Caki2 (cell line): ENCODE results near the gene MC1R. TPM values are rescaled to one million over a fixed set of nuclear protein-coding genes. Genes with fewer than 3 reads are reported as not detected.
"Not testable (repeated sequence)": the region's sequence is repeated elsewhere in the genome, so short reads cannot be mapped to it uniquely, and the experiment has no call there.

Experiments
- DNase-seq: peaks from one replicate; pipeline ENCODE4 v3.0.0-alpha.2; 2015; ENCODE audit warnings: low read depth
- in situ Hi-C: cut with HindIII; loops from 2 replicates; pipeline ENCODE4 v1.10.0; 2016; ENCODE audit warnings: low sequenced_read_pairs, low pct_unique_long_range_greater_than_20kb, mixed read lengths
- total RNA-seq: library from RNA; depleted of rRNA; stranded (reverse); fragments of >200 nt; shearing (Covaris generic); gene quantifications from 2 replicates; pipeline ENCODE4 v1.2.3, GENCODE V29; 2014; ENCODE audit warnings: low replicate concordance

The MC1R gene
- total RNA-seq, 1 experiment from 2014 or later: 12.3 TPM

GRCh38 chr16:89949756-89950155 lies 31.1 kb downstream of the MC1R start:
- in situ Hi-C loops: no loop called here
- no peak for DNase-seq

DNA sequence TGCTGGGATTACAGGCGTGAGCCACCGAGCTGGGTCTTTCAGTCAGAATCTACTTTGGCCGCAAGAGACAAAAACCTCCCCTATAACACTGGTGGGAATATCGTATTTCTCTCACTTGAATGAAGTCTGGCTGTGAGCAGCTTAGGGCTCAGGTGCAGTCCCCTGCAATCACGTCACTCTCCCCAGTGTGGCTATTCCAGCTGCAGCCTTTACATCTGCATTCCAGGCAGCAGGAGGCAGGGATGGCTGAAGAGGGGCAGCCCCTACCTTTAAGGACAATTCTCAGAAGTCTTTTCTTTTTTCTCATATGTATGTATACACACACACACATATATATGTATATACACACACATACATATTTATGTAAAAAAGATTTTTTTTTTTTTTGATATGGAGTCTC lies 32.8 kb downstream of the MC1R start:
- in situ Hi-C loops: no loop called here
- DNase-seq: no peak

- in situ Hi-C loops: no loop called here
- DNase-seq: no peak
Measured at GRCh38 chr16:89952049-89952448, 33.4 kb downstream of the MC1R start.

DNA sequence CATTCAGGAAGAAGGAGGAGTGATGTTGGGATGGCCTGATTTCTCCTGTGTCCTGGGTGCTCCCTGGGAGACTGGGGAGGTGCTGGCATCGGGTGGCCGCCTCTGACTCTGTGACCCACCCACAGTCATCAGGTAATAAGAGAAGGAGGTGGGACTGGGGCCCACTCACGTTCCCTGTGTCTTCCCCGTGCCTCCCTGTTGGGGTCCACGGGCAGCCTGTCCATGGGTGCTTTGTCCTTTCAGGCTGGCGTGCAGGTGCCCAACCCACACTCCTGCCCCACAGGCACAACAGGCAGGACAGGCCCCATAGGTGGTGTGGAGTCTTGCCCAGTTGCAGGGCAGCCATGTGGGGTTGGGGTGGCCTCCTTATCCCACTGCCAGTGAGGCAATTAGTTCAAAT lies 33.9 kb downstream of the MC1R start:
- no peak for DNase-seq
- in situ Hi-C loops: no loop called here

DNA sequence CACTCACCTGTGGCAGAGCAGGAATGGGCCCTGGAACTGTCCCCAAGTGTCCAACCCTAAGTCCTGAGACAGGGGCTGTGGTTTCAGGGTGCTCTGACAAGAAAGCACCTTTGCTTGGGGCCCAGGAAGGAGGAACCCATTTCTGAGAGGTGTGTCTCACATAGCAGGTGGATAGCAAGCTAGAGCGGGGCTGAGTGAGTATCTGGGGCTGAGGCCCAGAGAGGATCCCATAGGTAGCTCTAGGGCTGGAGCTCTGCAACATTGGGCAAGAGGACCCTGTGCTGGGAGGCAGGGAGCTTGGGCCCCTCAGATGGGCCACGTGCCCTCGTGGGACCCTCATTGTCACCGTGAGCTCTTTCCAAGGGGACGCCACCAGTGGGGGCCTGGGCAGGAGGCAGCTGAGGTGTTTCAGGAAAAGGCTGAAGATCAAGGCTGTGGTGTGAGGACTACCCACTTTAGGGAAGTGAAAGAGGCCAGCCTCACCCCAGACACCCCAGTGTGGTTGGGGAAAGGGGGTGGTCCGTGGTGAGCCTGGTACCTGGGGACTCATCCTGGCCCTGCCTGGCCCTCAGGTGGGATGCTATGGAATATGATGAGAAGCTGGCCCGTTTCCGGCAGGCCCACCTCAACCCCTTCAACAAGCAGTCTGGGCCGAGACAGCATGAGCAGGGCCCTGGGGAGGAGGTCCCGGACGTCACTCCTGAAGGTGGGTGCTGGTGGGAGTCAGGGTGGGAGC lies 35.2 kb downstream of the MC1R start:
- DNase-seq: no peak
- in situ Hi-C loops: no loop called here

DNA sequence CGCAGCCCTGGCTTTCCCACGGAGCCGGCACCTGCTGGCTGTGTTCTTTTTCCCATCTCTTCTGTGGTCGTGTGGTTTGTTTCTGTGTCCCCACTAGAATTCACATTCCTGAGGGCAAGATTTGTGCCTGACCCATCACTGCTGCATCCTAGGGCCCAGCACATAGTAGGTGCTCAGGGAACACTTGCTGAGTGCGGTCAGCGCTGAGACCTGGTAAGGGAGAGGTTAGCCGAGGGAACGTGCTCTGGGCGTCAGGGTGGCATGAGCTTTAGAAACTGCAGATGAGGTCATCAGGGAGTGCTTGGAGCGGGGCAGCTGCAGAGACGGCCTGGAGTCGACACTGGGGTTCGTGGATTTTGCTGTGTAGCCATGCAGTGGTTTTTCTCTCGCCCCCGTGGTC lies 35.8 kb downstream of the MC1R start:
- no peak for DNase-seq
- in situ Hi-C loops: no loop called here

DNA sequence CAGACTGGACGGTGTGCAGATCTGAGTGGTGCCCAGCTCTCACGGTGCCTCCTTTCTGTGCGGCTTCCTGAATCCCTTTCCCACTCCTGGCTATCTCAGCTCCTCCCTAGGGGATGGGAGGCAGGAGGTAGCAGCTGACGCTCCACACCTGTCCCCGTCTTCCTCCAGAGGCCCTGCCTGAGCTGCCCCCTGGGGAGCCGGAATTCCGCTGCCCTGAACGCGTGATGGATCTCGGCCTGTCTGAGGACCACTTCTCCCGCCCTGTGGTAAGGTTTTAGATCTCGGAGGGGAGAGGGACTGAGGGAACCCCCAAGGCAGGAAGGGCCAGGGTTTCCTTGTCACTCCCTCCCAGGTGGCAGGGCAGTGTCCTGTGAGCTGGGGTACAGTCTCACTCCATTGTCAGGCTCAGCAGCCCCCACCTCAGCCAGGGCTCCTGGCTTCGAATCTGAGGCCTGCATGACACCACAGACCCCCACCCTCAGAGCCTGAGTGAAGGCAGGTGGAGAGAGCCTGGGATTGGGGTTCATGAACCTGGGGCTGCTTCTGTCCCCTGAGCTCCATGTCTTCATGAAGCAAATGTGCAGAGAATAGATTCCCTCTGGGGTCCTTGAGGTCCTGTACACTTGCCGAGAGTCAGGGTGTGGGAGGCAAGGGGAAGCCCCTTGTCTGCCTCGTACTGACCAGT lies 36.5 kb downstream of the MC1R start:
- DNase-seq: no peak
- in situ Hi-C loops: no loop called here

GRCh38 chr16:89956505-89957215 lies 38.0 kb downstream of the MC1R start:
- DNase-seq: no peak
- in situ Hi-C loops: no loop called here

DNA sequence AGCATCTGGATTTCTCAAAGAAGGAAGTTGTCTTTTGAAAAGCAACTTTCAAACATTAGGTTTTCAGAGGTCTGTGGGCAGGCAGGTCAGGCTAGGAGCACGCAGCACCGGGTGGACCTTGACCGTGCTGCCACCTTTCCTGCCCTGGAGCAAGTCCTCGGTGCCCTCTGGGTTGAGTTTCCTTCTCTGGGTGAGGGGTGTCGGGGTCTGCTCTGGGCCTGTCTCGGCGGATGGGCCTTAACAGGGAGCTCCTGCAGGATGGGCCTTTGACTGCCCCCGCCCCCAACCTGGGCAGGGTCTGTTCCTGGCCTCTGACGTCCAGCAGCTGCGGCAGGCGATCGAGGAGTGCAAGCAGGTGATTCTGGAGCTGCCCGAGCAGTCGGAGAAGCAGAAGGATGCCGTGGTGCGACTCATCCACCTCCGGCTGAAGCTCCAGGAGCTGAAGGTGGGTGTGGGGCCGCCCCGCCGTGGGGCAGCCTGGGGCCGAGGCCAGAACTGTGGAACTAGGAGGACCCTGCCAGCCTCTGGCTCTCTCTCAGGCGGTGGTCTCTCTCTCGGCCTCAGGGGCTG lies 38.6 kb downstream of the MC1R start:
- DNase-seq: no peak
- in situ Hi-C loops: no loop called here

DNA sequence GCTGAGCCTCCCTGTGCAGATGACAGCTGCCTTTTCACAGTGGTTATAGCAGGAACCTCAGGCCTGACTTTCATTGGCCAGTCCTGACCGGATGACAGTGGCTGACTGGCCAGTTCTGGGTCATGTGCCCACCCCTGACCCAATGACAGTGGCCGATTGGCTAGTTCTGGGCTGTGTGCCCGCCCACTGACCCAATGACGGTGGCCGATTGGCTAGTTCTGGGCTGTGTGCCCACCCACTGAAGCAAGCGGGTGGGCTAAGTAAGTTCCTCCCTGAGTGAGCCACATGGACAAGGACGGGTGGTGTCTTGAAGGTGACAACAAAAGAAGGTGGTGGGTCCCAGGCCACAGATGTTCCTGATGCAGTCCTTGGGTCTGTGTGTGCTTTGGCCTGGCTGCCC lies 39.4 kb downstream of the MC1R start:
- in situ Hi-C loops: no loop called here

GRCh38 chr16:89958596-89958995 lies 39.9 kb downstream of the MC1R start:
- in situ Hi-C loops: no loop called here
- DNase-seq: no peak

More for the DNA sequence above, 39.4 kb downstream of the MC1R start:
- peak; percentile 48 for DNase-seq

DNA sequence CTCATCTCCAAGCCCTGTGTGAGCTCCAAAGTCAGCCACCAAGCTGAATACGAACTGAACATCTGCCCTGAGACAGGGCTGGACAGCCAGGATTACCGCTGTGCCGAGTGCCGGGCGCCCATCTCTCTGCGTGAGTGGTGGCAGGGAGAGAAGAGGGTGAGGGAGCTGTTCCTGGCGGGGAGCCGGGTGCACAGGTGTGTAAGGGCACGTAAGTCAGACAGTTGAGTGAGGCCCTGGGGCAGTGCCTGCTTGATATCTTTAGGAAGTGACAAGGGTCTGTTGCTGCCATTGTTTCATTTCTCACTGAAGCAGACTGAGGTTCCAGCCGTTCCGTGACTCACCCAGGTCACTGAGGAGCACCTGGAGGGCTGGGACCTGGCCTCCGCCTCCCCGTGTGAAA lies 42.3 kb downstream of the MC1R start:
- in situ Hi-C loops: no loop called here
- DNase-seq: no peak

GRCh38 chr16:89961920-89962319 lies 43.3 kb downstream of the MC1R start:
- DNase-seq: no peak
- in situ Hi-C loops: no loop called here

DNA sequence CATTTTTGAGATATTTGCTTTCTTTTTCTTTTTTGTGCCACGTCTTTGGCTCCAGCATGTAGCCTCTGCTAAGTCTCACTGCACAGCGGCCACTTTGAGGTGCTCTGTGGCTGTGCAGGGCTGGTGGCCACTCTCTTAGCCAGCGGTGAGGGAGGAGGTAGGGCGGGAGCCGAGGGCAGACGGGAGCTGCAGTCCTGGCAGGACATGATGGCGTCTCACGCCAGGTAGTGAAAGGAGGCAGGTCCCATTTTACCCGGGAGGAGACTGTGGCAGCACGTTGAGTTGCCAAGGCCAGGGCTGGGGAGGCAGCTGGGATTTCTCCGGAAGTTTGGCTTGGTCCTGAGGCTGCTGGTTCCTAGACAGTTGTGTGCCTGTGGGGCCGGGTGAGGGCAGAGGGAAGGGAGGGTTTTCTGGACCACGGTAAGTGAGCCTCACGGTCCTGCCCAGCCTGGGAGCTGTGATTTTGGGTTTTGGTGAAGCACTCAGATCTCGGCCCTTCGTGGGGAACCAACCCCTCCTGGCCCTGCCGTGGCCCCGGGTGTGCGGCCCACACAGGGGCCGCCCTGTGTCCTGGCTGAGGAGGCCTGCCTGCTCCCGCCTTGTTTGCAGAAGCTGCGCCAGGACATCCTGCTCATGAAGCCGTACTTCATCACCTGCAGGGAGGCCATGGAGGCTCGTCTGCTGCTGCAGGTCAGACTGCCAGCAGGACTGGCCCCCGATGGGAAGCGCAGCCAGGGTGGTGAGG lies 44.3 kb downstream of the MC1R start:
- in situ Hi-C loops: no loop called here
- DNase-seq: no peak

- in situ Hi-C loops: no loop called here
- no peak for DNase-seq
Measured at GRCh38 chr16:89964201-89964600, 45.5 kb downstream of the MC1R start.

DNA sequence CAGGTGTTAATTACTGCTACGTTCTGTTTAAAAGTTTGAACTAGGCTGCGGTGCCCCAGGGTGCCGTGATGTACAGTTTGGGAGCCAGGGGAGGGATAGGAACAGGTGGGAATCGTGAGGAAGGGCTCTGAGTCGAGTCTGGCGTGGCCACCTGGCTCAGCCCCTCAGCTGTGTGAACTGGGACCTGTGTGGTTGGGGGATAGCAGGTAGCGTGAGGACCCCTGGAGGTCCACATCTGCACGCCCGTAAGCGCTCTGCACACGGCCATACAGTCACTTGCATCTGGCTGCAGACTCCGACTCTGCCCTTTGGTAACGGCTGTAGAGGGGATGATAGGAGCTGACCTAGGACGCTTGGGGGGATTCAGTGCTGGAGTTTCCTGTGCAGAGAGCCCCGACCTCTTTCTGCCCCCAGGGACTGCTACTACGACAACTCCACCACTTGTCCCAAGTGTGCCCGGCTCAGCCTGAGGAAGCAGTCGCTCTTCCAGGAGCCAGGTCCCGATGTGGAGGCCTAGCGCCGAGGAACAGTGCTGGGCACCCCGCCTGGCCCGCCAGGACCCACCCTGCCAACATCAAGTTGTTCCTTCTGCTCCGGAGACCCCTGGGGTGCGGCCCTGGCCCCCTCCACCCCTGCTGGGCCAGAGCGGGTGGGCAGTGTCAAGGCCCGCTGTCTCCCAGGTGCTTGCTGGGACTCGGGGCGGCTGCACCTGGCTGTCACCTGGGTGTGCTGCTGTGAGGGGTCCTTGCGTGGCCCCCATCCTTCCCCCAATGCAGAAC lies 47.0 kb downstream of the MC1R start:
- in situ Hi-C loops: no loop called here
- DNase-seq: no peak

DNA sequence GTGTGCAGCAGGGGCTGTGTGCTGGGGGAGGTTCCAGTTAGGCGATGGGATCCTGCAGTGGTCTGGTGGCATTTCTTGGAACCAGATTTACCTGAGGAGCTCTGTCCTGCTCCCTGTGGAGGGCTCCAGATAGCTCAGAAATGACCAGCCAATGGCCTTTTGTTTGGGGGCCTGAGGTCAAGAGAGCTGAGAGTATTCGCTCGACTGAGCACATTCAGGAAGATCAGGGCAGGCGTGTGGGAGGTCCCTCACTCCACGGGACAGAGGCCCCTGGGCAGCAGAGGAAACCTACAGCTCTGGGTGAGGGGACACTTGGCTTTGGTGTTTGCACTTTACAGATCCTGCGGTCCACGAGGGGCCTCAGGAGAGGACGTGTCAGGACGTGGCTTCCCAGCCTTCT lies 48.1 kb downstream of the MC1R start:
- in situ Hi-C loops: no loop called here
- no peak for DNase-seq

DNA sequence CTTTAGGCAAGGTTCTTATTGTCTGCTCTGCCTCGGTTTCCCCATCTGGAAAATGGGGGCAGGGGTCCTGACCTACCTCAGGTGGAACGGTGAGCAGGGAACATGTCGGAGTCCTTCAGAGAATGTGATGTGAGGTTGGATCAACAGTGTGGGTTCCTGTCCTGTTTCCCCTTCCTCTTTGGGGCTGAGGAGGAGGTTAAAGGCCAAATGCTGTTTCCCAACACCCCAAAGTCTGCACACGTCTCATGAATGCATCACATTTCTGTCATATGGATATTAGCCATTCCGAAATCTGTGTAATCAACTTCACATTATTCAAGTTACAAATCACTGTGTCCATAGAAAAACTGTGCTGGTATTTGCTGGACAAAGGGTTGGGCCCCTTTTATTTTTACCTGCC lies 48.8 kb downstream of the MC1R start:
- in situ Hi-C loops, DNase-seq: not testable (repeated sequence)
